Neural cell (in vitro differentiated cells): ENCODE data around the gene SLC6A20. TPM values are rescaled to one million over a fixed set of nuclear protein-coding genes. Genes with fewer than 3 reads are reported as not detected.

Source experiments
- H2AFZ ChIP-seq: fragments of 200-600, 300-800 bp; sonication (generic), shearing (Covaris generic); 2 replicates; pipeline ENCODE4 v1.6.0; 2014; ENCODE audit warnings: low read depth, mild to moderate bottlenecking, antibody characterized with exemption, low read length, moderate library complexity
- H3F3A ChIP-seq: fragments of 200-600 bp; shearing (Covaris generic); 2 replicates; pipeline ENCODE4 v1.6.1; 2016; ENCODE audit warnings: mild to moderate bottlenecking, moderate library complexity, mixed read lengths, antibody characterized with exemption, low read length; ENCODE audit not compliant: insufficient read depth, poor library complexity, severe bottlenecking
- H3K27ac ChIP-seq: fragments of 200-600, 300-800 bp; sonication (generic), shearing (Covaris generic); 2 replicates; pipeline ENCODE4 v1.5.1; 2014; ENCODE audit warnings: mild to moderate bottlenecking, low read length, moderate library complexity
- H3K27me3 ChIP-seq: fragments of 300-800, 200-600 bp; sonication (generic), shearing (Covaris generic); 2 replicates; pipeline ENCODE4 v1.6.0; 2014; ENCODE audit warnings: mild to moderate bottlenecking, low read depth, low read length, moderate library complexity; ENCODE audit not compliant: insufficient read depth
- H3K36me3 ChIP-seq: fragments of 300-800, 200-600 bp; sonication (generic), shearing (Covaris generic); 2 replicates; pipeline ENCODE4 v1.5.1; 2014; ENCODE audit warnings: mild to moderate bottlenecking, antibody characterized with exemption, low read length, moderate library complexity; ENCODE audit not compliant: insufficient read depth
- H3K4me2 ChIP-seq: fragments of 300-800, 200-600 bp; sonication (generic), shearing (Covaris generic); 2 replicates; pipeline ENCODE4 v1.6.0; 2014; ENCODE audit warnings: mild to moderate bottlenecking, low read length
- H3K4me3 ChIP-seq: fragments of 300-800, 200-600 bp; sonication (generic), shearing (Covaris generic); 2 replicates; pipeline ENCODE4 v1.5.1; 2014; ENCODE audit warnings: mild to moderate bottlenecking, low read length, moderate library complexity
- H3K79me2 ChIP-seq: fragments of 200-600 bp; shearing (Covaris generic); replicated peaks from 2 replicates; pipeline ENCODE4 v1.6.0; 2014; ENCODE audit warnings: mild to moderate bottlenecking, low read length, moderate library complexity; ENCODE audit not compliant: insufficient read depth
- H3K9ac ChIP-seq: fragments of 300-800, 200-600 bp; sonication (generic), shearing (Covaris generic); 2 replicates; pipeline ENCODE4 v1.6.1; 2016; ENCODE audit warnings: mild to moderate bottlenecking, low read length, mixed read lengths
- H3K9me2 ChIP-seq: fragments of 200-600 bp; shearing (Covaris generic); 2 replicates; pipeline ENCODE4 v1.6.1; 2016; ENCODE audit warnings: mild to moderate bottlenecking, low read length, mixed read lengths; ENCODE audit not compliant: insufficient read depth
- H3K9me3 ChIP-seq: fragments of 200-600, 300-800 bp; sonication (generic), shearing (Covaris generic); 2 replicates; pipeline ENCODE4 v1.6.1; 2016; ENCODE audit warnings: mild to moderate bottlenecking, mixed run types, low read length, moderate library complexity, mixed read lengths
- H4K20me1 ChIP-seq: fragments of 200-600 bp; shearing (Covaris generic); 2 replicates; pipeline ENCODE4 v1.6.1; 2016; ENCODE audit warnings: mild to moderate bottlenecking, mixed run types; ENCODE audit not compliant: insufficient read depth
- EP300 ChIP-seq: fragments of 450-650 bp; conservative IDR thresholded peaks from 2 replicates; pipeline ENCODE4 v1.6.1; 2014; ENCODE audit warnings: antibody characterized with exemption, mild to moderate bottlenecking, moderate library complexity; ENCODE audit not compliant: poor library complexity, severe bottlenecking
- EZH2 ChIP-seq: fragments of 200-600, 300-800 bp; shearing (Covaris generic), sonication (generic); IDR thresholded peaks from 2 replicates; pipeline ENCODE4 v1.6.1; 2014; ENCODE audit warnings: antibody characterized with exemption, low read length, borderline replicate concordance, mild to moderate bottlenecking; ENCODE audit not compliant: insufficient read depth, poor library complexity, severe bottlenecking
- MXI1 ChIP-seq: fragments of 450-650 bp; conservative IDR thresholded peaks from 2 replicates; pipeline ENCODE4 v1.6.1; 2014; ENCODE audit warnings: antibody characterized with exemption, mild to moderate bottlenecking; ENCODE audit not compliant: poor library complexity, severe bottlenecking
- POLR2AphosphoS5 ChIP-seq: IDR thresholded peaks from 2 replicates; pipeline ENCODE4 v1.6.1; 2012
- RAD21 ChIP-seq: fragments of 450-650 bp; conservative IDR thresholded peaks from 2 replicates; pipeline ENCODE4 v1.6.1; 2014; ENCODE audit warnings: antibody characterized with exemption, mild to moderate bottlenecking, moderate library complexity
- REST ChIP-seq: IDR thresholded peaks from 2 replicates; pipeline ENCODE4 v1.6.1; 2012; ENCODE audit warnings: borderline replicate concordance
- SMC3 ChIP-seq: fragments of 450-650 bp; conservative IDR thresholded peaks from 2 replicates; pipeline ENCODE4 v1.6.1; 2014; ENCODE audit warnings: antibody characterized with exemption, mild to moderate bottlenecking, moderate library complexity; ENCODE audit not compliant: poor library complexity
- TAF1 ChIP-seq: IDR thresholded peaks from 2 replicates; pipeline ENCODE4 v1.6.1; 2012; ENCODE audit warnings: low read depth
- polyA plus RNA-seq: library from polyadenylated mRNA; depleted of rRNA; stranded (reverse); fragments of >200 nt; gene quantifications from 2 replicates; pipeline ENCODE4 v1.2.3, GENCODE V29; 2014
- TF ChIP-seq, protein P1 (sequence below): fragments of 450-650 bp; IDR thresholded peaks from 2 replicates; pipeline ENCODE4 v1.5.1; 2014; ENCODE audit warnings: antibody characterized with exemption, mild to moderate bottlenecking, moderate library complexity; ENCODE audit not compliant: poor library complexity, severe bottlenecking

SLC6A20 gene
- polyA plus RNA-seq, 1 donor from 2014 or later = not detected

DNA sequence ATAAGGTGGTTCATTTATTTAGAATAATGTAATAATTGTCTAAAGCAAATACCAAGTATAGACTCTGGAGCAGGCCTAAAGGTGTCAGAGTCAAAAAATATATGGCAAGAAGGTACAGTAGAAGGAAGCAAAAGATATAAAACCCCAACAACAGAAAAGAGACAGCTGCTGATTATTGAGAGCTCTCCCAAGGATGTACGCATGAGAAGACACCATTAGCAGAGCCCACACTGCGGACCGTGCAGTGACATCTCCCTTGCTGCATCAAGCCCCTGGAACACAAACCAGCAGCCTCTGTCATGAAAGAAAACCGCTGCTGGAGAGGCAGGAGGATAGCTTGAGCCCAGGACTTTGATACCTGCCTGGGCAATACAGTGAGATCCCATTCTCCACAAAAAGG lies 18.0 kb upstream of the SLC6A20 start:
- peaks cover 6% of the 10 kb centered on the region for H3K9me3 ChIP-seq
- H4K20me1 ChIP-seq = no peaks in the 10 kb centered on the region
- no peaks in the 10 kb centered on the region for H3K36me3 ChIP-seq
- no peak overlapping the region for H2AFZ ChIP-seq
- H3K9me2 ChIP-seq = no peaks in the 10 kb centered on the region
- no peak overlapping the region for H3K27ac ChIP-seq
- no peak overlapping the region for H3K4me2 ChIP-seq
- no peak overlapping the region for H3K4me3 ChIP-seq
- TF ChIP-seq MXI1 = no peak
- TF ChIP-seq, protein P1, sequence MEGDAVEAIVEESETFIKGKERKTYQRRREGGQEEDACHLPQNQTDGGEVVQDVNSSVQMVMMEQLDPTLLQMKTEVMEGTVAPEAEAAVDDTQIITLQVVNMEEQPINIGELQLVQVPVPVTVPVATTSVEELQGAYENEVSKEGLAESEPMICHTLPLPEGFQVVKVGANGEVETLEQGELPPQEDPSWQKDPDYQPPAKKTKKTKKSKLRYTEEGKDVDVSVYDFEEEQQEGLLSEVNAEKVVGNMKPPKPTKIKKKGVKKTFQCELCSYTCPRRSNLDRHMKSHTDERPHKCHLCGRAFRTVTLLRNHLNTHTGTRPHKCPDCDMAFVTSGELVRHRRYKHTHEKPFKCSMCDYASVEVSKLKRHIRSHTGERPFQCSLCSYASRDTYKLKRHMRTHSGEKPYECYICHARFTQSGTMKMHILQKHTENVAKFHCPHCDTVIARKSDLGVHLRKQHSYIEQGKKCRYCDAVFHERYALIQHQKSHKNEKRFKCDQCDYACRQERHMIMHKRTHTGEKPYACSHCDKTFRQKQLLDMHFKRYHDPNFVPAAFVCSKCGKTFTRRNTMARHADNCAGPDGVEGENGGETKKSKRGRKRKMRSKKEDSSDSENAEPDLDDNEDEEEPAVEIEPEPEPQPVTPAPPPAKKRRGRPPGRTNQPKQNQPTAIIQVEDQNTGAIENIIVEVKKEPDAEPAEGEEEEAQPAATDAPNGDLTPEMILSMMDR = no peak
- TF ChIP-seq SMC3 = no peak
- no peaks in the 10 kb centered on the region for H3K27me3 ChIP-seq
- H3F3A ChIP-seq = no peaks in the 10 kb centered on the region
- no peak overlapping the region for H3K9ac ChIP-seq
- H3K79me2 ChIP-seq = no peaks in the 10 kb centered on the region

GRCh38 chr3:45807681-45808540 lies 11.6 kb upstream of the SLC6A20 start:
- no peak for TF ChIP-seq EP300
- TF ChIP-seq REST = no peak
- TF ChIP-seq SMC3 = no peak
- TF ChIP-seq EZH2 = no peak
- TF ChIP-seq, protein P1 = no peak
- no peak for TF ChIP-seq TAF1
- TF ChIP-seq POLR2AphosphoS5 = no peak
- no peak for TF ChIP-seq RAD21
- TF ChIP-seq MXI1 = no peak
- Histone ChIP-seq H3K9me2 (no peaks in the 10 kb centered on the region), H3K27ac (no peak overlapping the region), H3K4me3 (no peak overlapping the region), H4K20me1 (no peaks in the 10 kb centered on the region), H3K36me3 (no peaks in the 10 kb centered on the region), H3K9me3 (no peaks in the 10 kb centered on the region), H3K27me3 (no peaks in the 10 kb centered on the region), H3K4me2 (no peak overlapping the region), H3K9ac (no peak overlapping the region), H2AFZ (no peak overlapping the region), H3F3A (no peaks in the 10 kb centered on the region), H3K79me2 (no peaks in the 10 kb centered on the region)
